ENCODE data around the gene TCF7L2. TPM values are rescaled to one million over a fixed set of nuclear protein-coding genes. Genes with fewer than 3 reads are reported as not detected.

The TCF7L2 gene
- total and polyA plus RNA-seq, 9 of the 15 experiments (the other 6 are each of a cell fraction or from before 2014, with no cell fraction given) = 0.32 to 2.8 (median 0.92) TPM

DNA sequence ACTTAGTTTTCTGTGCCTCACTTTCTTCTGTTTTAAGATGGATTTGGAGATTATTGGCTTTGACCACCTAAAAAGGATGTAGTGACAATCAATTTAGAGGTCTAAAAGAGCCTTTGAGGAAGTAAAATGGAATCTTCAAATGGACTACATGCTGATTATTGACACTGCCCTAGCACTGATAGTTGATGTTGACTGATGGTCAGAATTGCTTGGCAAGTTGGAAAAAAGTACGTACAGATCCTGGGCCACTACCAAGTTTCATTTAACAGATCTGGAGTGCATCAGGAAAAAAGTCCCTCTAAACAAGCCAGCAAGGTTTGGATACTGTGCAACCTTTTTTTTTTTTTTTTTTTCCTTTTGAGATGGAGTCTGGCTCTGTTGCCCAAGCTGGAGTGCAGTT, 81.1 kb downstream of the TCF7L2 start:
- WGBS (ENCODE audit: insufficient coverage, low coverage, missing lambda C conversion rate) = 0% methylated on average over 1 of the region's 1 CpG
- Histone ChIP-seq H4K20me1 (replicated peaks; ENCODE audit: control insufficient read depth, insufficient read depth, low read length) (no peaks in the 10 kb centered on the region), H3K27ac (ENCODE audit: extremely low read depth, low read depth, low read length) (no peak overlapping the region), H2AFZ (ENCODE audit: low read depth, low read length) (no peak overlapping the region), H3K4me3 (no peak overlapping the region), H3K9ac (ENCODE audit: insufficient read depth in 1 of 2, low read depth in 2 of 2, low read length in 2 of 2) (no peak overlapping the region), H3K79me2 (ENCODE audit: control insufficient read depth, insufficient read depth, low read length) (no peaks in the 10 kb centered on the region), H3K36me3 (ENCODE audit: control insufficient read depth, insufficient read depth, low read length) (no peaks in the 10 kb centered on the region), H3K9me1 (ENCODE audit: control insufficient read depth, insufficient read depth, low read length) (no peaks in the 10 kb centered on the region), H3K9me3 (replicated peaks; ENCODE audit: control insufficient read depth, insufficient read depth, low read depth, low read length) (no peaks in the 10 kb centered on the region), H3K4me2 (ENCODE audit: insufficient read depth, low read length) (no peak overlapping the region), H3K4me1 (replicated peaks in 1 of 2; ENCODE audit: control insufficient read depth in 2 of 2, insufficient read depth in 2 of 2, low read length in 2 of 2) (no peaks in the 10 kb centered on the region; a peak in 1 of 5 replicates), H3K27me3 (ENCODE audit: control insufficient read depth in 2 of 2, insufficient read depth in 2 of 2, low read length in 2 of 2) (peaks cover 0 to 5% of the 10 kb centered on the region in 2 experiments; a peak in 1 of 5 replicates)
- intact Hi-C loops (cut with micrococcal nuclease) = no loop called here
- TF ChIP-seq FOSL1 (tag; conservative IDR thresholded peaks at IDR 0.05) (no peak), ZNF124 (CRISPR knock-in tag; IDR thresholded peaks at IDR 0.05) (no peak), ZNF830 (CRISPR knock-in tag; IDR thresholded peaks at IDR 0.05) (no peak), ZNF384 (IDR thresholded peaks at IDR 0.05; ENCODE audit: low read depth, low read length) (no peak), PPARD (CRISPR knock-in tag; IDR thresholded peaks at IDR 0.05) (no peak)
- in situ Hi-C loops (cut with MboI) = no loop called here
- ATAC-seq = no peak
- ChIA-PET CTCF (ENCODE audit: low intra/inter-chr PET ratio) (no interaction called here), POLR2A (no interaction called here)
- BruUV-seq (replicated peaks) = no TSS peak
- DNase-seq (ENCODE audit: extremely low read depth in 1 of 4, low spot score in 3 of 4) = no peak
- FAIRE-seq = no peak

DNA sequence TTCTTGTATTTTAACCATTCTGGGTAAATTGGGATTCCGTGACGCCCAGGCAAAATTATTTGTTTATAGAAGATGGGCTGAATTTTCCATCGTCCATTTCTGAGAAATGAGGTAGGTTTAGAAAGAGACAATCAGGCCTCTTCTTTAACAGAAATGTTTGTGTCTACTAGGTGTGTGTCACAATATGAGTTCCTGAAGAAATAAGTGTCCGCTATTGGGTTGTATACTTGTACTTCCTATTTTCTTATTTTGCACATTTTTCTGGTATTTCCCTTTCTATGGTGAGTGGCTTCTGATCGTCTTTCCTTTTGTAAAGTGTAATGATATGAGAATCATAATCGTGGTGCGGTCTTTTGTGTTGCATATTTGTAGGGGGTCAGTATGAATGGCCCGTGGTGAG, 83.9 kb downstream of the TCF7L2 start:
- Histone ChIP-seq H3K9ac (ENCODE audit: insufficient read depth in 1 of 2, low read depth in 2 of 2, low read length in 2 of 2) (no peak overlapping the region), H3K4me3 (no peak overlapping the region), H3K9me1 (ENCODE audit: control insufficient read depth, insufficient read depth, low read length) (no peaks in the 10 kb centered on the region), H3K36me3 (ENCODE audit: control insufficient read depth, insufficient read depth, low read length) (no peaks in the 10 kb centered on the region), H3K4me1 (replicated peaks in 1 of 2; ENCODE audit: control insufficient read depth in 2 of 2, insufficient read depth in 2 of 2, low read length in 2 of 2) (no peaks in the 10 kb centered on the region), H3K27me3 (ENCODE audit: control insufficient read depth in 2 of 2, insufficient read depth in 2 of 2, low read length in 2 of 2) (no peaks in the 10 kb centered on the region; a peak in 1 of 5 replicates), H3K27ac (ENCODE audit: extremely low read depth, low read depth, low read length) (no peak overlapping the region), H2AFZ (ENCODE audit: low read depth, low read length) (no peak overlapping the region), H3K9me3 (replicated peaks; ENCODE audit: control insufficient read depth, insufficient read depth, low read depth, low read length) (no peaks in the 10 kb centered on the region), H3K79me2 (ENCODE audit: control insufficient read depth, insufficient read depth, low read length) (no peaks in the 10 kb centered on the region), H4K20me1 (replicated peaks; ENCODE audit: control insufficient read depth, insufficient read depth, low read length) (no peaks in the 10 kb centered on the region), H3K4me2 (ENCODE audit: insufficient read depth, low read length) (no peak overlapping the region)
- ChIA-PET CTCF (ENCODE audit: low intra/inter-chr PET ratio) (no interaction called here), POLR2A (no interaction called here)
- WGBS (ENCODE audit: insufficient coverage, low coverage, missing lambda C conversion rate) = 28% methylated on average over 8 of the region's 8 CpGs
- no TSS peak for BruUV-seq (replicated peaks)
- intact Hi-C loops (cut with micrococcal nuclease) = no loop called here
- in situ Hi-C loops (cut with MboI) = no loop called here
- FAIRE-seq = no peak
- no peak for ATAC-seq
- no peak for DNase-seq (ENCODE audit: extremely low read depth in 1 of 4, low spot score in 3 of 4)
- TF ChIP-seq FOXM1 (IDR thresholded peaks at IDR 0.05; ENCODE audit: low read depth) (no peak), FOXM1 (CRISPR knock-in tag; IDR thresholded peaks at IDR 0.05; ENCODE audit: low read depth) (no peak), SP2 (IDR thresholded peaks at IDR 0.05; ENCODE audit: extremely low read depth, low read depth, low read length, poor library complexity, severe bottlenecking) (no peak), SRSF1 (IDR thresholded peaks at IDR 0.05; ENCODE audit: low read depth, low read length) (no peak), RBM15 (IDR thresholded peaks at IDR 0.05; ENCODE audit: insufficient read depth, low read length) (no peak), HCFC1 (IDR thresholded peaks at IDR 0.05; ENCODE audit: low read depth, low read length) (no peak), HMG20B (CRISPR knock-in tag; IDR thresholded peaks at IDR 0.05) (no peak)
- TF ChIP-seq, protein P1, sequence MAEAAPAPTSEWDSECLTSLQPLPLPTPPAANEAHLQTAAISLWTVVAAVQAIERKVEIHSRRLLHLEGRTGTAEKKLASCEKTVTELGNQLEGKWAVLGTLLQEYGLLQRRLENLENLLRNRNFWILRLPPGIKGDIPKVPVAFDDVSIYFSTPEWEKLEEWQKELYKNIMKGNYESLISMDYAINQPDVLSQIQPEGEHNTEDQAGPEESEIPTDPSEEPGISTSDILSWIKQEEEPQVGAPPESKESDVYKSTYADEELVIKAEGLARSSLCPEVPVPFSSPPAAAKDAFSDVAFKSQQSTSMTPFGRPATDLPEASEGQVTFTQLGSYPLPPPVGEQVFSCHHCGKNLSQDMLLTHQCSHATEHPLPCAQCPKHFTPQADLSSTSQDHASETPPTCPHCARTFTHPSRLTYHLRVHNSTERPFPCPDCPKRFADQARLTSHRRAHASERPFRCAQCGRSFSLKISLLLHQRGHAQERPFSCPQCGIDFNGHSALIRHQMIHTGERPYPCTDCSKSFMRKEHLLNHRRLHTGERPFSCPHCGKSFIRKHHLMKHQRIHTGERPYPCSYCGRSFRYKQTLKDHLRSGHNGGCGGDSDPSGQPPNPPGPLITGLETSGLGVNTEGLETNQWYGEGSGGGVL (CRISPR knock-in tag; IDR thresholded peaks at IDR 0.05) = no peak
- TF ChIP-seq, protein P2, sequence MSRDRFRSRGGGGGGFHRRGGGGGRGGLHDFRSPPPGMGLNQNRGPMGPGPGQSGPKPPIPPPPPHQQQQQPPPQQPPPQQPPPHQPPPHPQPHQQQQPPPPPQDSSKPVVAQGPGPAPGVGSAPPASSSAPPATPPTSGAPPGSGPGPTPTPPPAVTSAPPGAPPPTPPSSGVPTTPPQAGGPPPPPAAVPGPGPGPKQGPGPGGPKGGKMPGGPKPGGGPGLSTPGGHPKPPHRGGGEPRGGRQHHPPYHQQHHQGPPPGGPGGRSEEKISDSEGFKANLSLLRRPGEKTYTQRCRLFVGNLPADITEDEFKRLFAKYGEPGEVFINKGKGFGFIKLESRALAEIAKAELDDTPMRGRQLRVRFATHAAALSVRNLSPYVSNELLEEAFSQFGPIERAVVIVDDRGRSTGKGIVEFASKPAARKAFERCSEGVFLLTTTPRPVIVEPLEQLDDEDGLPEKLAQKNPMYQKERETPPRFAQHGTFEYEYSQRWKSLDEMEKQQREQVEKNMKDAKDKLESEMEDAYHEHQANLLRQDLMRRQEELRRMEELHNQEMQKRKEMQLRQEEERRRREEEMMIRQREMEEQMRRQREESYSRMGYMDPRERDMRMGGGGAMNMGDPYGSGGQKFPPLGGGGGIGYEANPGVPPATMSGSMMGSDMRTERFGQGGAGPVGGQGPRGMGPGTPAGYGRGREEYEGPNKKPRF (IDR thresholded peaks at IDR 0.05; ENCODE audit: low read depth, low read length) = no peak
